ENCODE measurements around the gene PCMTD2. TPM values are rescaled to one million over a fixed set of nuclear protein-coding genes. Genes with fewer than 3 reads are reported as not detected.
A peak's percentile ranks its signal among the peaks of the same experiment; 100 is the strongest.

Gene PCMTD2
- total and polyA plus RNA-seq, 2 of the 13 experiments (the other 11 are each of a cell fraction or from before 2014, with no cell fraction given), result 47.0 to 76.9 TPM

GRCh38 chr20:64255361-64256281, at the start of gene PCMTD2 (continued):
- TF ChIP-seq AHDC1 (CRISPR knock-in tag; IDR thresholded peaks at IDR 0.05; ENCODE audit: borderline replicate concordance) (no peak; the same call in 1 of the 2 replicates), HNF4G (IDR thresholded peaks at IDR 0.05; ENCODE audit: borderline replicate concordance, low read depth, low read length) (no peak; the same call in 1 of the 2 replicates), HNF4G (CRISPR knock-in tag; IDR thresholded peaks at IDR 0.05; ENCODE audit: borderline replicate concordance, low read depth) (peak; percentile 53), CSRNP2 (CRISPR knock-in tag; conservative IDR thresholded peaks at IDR 0.05; ENCODE audit: low read depth) (no peak), ZFP41 (CRISPR knock-in tag; IDR thresholded peaks at IDR 0.05; ENCODE audit: borderline replicate concordance) (peak; percentile 33; the same call in 1 of the 2 replicates), ZNF878 (CRISPR knock-in tag; IDR thresholded peaks at IDR 0.05) (no peak), ZNF235 (CRISPR knock-in tag; IDR thresholded peaks at IDR 0.05; ENCODE audit: borderline replicate concordance) (peak; percentile 95; the same call in 1 of the 2 replicates), GATAD2A (CRISPR knock-in tag; IDR thresholded peaks at IDR 0.05) (peak; percentile 16; the same call in 1 of the 2 replicates), TRIM24 (CRISPR knock-in tag; IDR thresholded peaks at IDR 0.05) (no peak), ZNF883 (CRISPR knock-in tag; IDR thresholded peaks at IDR 0.05; ENCODE audit: not compliant biosample characterization) (peak; percentile 96), RFXAP (CRISPR knock-in tag; IDR thresholded peaks at IDR 0.05; ENCODE audit: borderline replicate concordance) (peak; percentile 37; the same call in 1 of the 2 replicates), PATZ1 (CRISPR knock-in tag; IDR thresholded peaks at IDR 0.05) (peak; percentile 84), ZUFSP (CRISPR knock-in tag; IDR thresholded peaks at IDR 0.05; ENCODE audit: borderline replicate concordance) (no peak), GATAD1 (CRISPR knock-in tag; IDR thresholded peaks at IDR 0.05) (peak; percentile 76), SRSF4 (IDR thresholded peaks at IDR 0.05; ENCODE audit: low read depth, low read length, poor library complexity, severe bottlenecking) (peak; percentile 70), POLR2AphosphoS5 (IDR thresholded peaks at IDR 0.05; ENCODE audit: low read depth, low read length) (peak; percentile 85), ZSCAN25 (CRISPR knock-in tag; IDR thresholded peaks at IDR 0.05) (peak; percentile 97)
